MCF 10A (cell line): ENCODE data around the gene FBXL14. TPM values are rescaled to one million over a fixed set of nuclear protein-coding genes. Genes with fewer than 3 reads are reported as not detected.
A peak's percentile ranks its signal among the peaks of the same experiment; 100 is the strongest.

Experiments
- BruUV-seq: library from RNA; stranded (reverse); fragments of 400-500 nt; replicated peaks from 2 replicates; lab custom pipeline; 2021; lab: Mats Ljungman, UMichigan
- CTCF ChIA-PET: fragments of 300-600 bp; sonication (Branson Sonifier 250); formaldehyde crosslinking; extraction: SDS; loops from one replicate; lab custom pipeline; 2021; ENCODE audit warnings: antibody characterized with exemption, inconsistent platforms; lab: Yijun Ruan, JAX
- POLR2A ChIA-PET: fragments of 300-600, 350-650 bp; sonication (Branson Sonifier 250); formaldehyde crosslinking; extraction: SDS; loops from one replicate; lab custom pipeline; 2020; ENCODE audit warnings: antibody characterized with exemption, inconsistent platforms; lab: Yijun Ruan, JAX
- DNase-seq: peaks from one replicate; pipeline ENCODE4 v3.0.0-alpha.2; 2018; ENCODE audit not compliant: unreplicated experiment
- H3K27ac Mint-ChIP-seq: one replicate; pipeline ENCODE4 v1.8.0; 2022; ENCODE audit warnings: mild to moderate bottlenecking, low read depth, mixed read lengths; ENCODE audit not compliant: unreplicated experiment
- H3K27me3 Mint-ChIP-seq: one replicate; pipeline ENCODE4 v1.8.0; 2022; ENCODE audit warnings: mixed read lengths; ENCODE audit not compliant: insufficient read depth, unreplicated experiment
- H3K36me3 Mint-ChIP-seq: one replicate; pipeline ENCODE4 v1.8.0; 2022; ENCODE audit warnings: mild to moderate bottlenecking, moderate library complexity, mixed read lengths; ENCODE audit not compliant: insufficient read depth, unreplicated experiment
- H3K4me1 Mint-ChIP-seq: one replicate; pipeline ENCODE4 v1.8.0; 2022; ENCODE audit warnings: mixed read lengths; ENCODE audit not compliant: insufficient read depth, unreplicated experiment
- H3K4me3 Mint-ChIP-seq: one replicate; pipeline ENCODE4 v1.8.0; 2022; ENCODE audit warnings: mild to moderate bottlenecking, moderate library complexity, mixed read lengths; ENCODE audit not compliant: unreplicated experiment
- H3K9me3 Mint-ChIP-seq: one replicate; pipeline ENCODE4 v1.8.0; 2022; ENCODE audit warnings: mixed read lengths; ENCODE audit not compliant: unreplicated experiment
- intact Hi-C: fragments of 100-400 bp; cut with micrococcal nuclease; formaldehyde crosslinking; loops from 2 replicates; pipeline ENCODE4 v1.14.1; 2022
- total RNA-seq: library from RNA; stranded (reverse); gene quantifications from 2 replicates; pipeline ENCODE4 v1.2.3, GENCODE V29; 2022
- TF ChIP-seq, protein P1 (sequence below): fragments of 200-600 bp; IDR thresholded peaks from one replicate; pipeline ENCODE4 v1.8.0; 2022; ENCODE audit warnings: antibody characterized with exemption, mild to moderate bottlenecking; ENCODE audit not compliant: unreplicated experiment

The FBXL14 gene
- total RNA-seq, 1 experiment from 2014 or later: 9.4 TPM

DNA sequence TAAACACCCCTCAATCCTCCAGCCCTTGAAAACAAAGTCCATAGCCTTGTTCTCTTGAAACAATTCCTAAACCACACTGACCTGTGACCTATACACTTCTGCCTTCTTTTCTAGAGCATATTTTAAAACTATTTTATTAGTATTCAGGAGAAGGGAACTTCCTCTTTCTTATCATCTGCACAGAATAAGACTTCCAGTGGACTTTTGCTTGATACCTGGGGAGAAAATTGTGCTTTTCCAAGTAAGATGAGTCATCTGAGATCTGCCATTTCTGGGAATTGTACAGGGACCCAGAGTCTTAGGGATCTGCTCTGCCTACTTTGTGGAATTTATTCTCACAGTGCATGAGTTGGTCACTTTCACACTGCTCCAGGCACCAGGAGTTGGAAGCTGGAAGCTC, 24.1 kb upstream of the FBXL14 start:
- no peaks in the 10 kb centered on the region for H3K27me3 Mint-ChIP-seq
- intact Hi-C loops: no loop called here
- H3K4me3 Mint-ChIP-seq: no peak overlapping the region
- no peaks in the 10 kb centered on the region for H3K9me3 Mint-ChIP-seq
- TF ChIP-seq, protein P1, sequence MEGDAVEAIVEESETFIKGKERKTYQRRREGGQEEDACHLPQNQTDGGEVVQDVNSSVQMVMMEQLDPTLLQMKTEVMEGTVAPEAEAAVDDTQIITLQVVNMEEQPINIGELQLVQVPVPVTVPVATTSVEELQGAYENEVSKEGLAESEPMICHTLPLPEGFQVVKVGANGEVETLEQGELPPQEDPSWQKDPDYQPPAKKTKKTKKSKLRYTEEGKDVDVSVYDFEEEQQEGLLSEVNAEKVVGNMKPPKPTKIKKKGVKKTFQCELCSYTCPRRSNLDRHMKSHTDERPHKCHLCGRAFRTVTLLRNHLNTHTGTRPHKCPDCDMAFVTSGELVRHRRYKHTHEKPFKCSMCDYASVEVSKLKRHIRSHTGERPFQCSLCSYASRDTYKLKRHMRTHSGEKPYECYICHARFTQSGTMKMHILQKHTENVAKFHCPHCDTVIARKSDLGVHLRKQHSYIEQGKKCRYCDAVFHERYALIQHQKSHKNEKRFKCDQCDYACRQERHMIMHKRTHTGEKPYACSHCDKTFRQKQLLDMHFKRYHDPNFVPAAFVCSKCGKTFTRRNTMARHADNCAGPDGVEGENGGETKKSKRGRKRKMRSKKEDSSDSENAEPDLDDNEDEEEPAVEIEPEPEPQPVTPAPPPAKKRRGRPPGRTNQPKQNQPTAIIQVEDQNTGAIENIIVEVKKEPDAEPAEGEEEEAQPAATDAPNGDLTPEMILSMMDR: no peak
- no peak overlapping the region for H3K27ac Mint-ChIP-seq
- no TSS peak for BruUV-seq
- peaks cover 5% of the 10 kb centered on the region for H3K4me1 Mint-ChIP-seq
- DNase-seq: peak; percentile 29
- CTCF ChIA-PET: no interaction called here
- H3K36me3 Mint-ChIP-seq: peaks cover 7% of the 10 kb centered on the region
- POLR2A ChIA-PET: interaction anchor here (1.2 kb wide), 1 partner anchor 12 kb away, joined by 4 read pairs; no protein-coding TSS in a partner anchor

DNA sequence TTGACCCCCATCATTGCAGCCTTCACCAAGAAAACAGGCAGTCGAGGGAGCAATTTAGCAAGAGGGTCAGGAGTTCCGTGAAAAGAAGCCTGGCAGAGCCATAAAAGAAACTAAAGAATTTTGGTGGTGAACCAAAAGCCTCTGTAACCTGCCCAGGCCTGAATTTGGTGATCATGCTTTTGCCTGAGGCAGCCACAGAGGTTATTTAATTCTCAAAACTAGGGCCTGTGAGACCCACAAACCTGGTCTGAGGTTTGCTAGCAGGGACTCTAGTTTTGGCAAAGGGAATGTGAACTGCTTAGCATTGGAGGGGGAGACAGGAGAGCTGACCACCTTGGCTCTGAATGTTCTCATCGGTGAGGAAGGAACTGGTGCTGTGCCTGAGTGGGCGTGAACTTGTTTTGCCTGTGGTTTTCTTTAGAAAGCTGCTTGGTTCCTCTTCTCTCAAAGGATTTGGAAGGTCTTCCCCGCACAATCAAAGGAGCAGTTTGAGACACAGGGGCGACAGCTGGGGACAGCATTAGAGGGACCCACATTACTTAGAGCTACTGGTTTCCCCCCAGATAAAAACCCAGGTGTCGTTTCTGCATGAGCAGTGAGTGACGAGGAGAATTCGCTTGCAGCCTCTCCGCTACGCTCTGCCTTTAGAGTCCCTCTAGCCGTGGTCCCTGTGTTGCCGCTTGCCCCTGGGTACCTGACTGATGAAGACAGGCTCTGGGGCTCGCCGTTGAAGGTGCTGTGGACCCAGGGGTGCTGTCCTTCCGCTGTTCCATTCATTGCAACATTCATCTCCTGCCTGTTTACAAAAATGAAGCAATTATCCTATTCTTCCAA, 22.1 kb upstream of the FBXL14 start:
- TF ChIP-seq, protein P1: no peak
- Mint-ChIP-seq H3K27me3 (no peaks in the 10 kb centered on the region), H3K36me3 (peaks cover 7% of the 10 kb centered on the region), H3K4me3 (no peak overlapping the region), H3K9me3 (no peaks in the 10 kb centered on the region), H3K27ac (no peak overlapping the region), H3K4me1 (no peaks in the 10 kb centered on the region)
- no TSS peak for BruUV-seq
- DNase-seq: peak; percentile 55
- intact Hi-C loops: no loop called here
- CTCF ChIA-PET: interaction anchor here (0.8 to 1.7 kb wide), 4 partner anchors 10 to 175 kb away, joined by 3 to 7 read pairs (median 4); no protein-coding TSS in a partner anchor
- POLR2A ChIA-PET: interaction anchor here (0.7 to 3.0 kb wide), 4 partner anchors 11 to 557 kb away, joined by 3 to 17 read pairs (median 3); partner anchors contain the start of gene WNT5B

DNA sequence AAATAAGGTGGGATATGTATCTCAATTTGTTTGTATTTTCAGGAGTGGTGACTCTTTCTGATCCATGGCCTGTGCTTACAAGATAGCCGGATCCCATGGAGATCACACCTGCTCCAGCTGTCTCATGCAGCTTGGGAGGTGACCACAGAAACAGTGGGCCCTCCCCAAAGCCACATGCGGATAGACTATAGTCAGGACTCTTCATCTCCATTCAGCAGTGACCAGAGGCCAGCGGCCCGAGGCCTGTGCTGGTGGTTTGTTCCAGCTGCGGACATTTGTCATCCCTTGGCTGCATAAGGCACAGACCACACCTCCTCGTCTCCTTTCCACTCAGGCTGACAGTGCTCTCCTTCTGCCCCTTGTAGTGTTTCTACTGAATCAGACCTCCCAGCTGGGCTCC, 20.0 kb upstream of the FBXL14 start:
- CTCF ChIA-PET: interaction anchor here (0.6 to 2.9 kb wide), 4 partner anchors 10 to 38 kb away, joined by 3 to 12 read pairs (median 5); no protein-coding TSS in a partner anchor
- POLR2A ChIA-PET: interaction anchor here (3.0 kb wide), 1 partner anchor 8 kb away, joined by 17 read pairs; no protein-coding TSS in a partner anchor
- BruUV-seq: no TSS peak
- H3K9me3 Mint-ChIP-seq: no peaks in the 10 kb centered on the region
- no peak overlapping the region for H3K4me3 Mint-ChIP-seq
- intact Hi-C loops: no loop called here
- no peak for DNase-seq
- no peaks in the 10 kb centered on the region for H3K27me3 Mint-ChIP-seq
- H3K4me1 Mint-ChIP-seq: no peaks in the 10 kb centered on the region
- no peak overlapping the region for H3K27ac Mint-ChIP-seq
- peaks cover 7% of the 10 kb centered on the region for H3K36me3 Mint-ChIP-seq
- TF ChIP-seq, protein P1: no peak

DNA sequence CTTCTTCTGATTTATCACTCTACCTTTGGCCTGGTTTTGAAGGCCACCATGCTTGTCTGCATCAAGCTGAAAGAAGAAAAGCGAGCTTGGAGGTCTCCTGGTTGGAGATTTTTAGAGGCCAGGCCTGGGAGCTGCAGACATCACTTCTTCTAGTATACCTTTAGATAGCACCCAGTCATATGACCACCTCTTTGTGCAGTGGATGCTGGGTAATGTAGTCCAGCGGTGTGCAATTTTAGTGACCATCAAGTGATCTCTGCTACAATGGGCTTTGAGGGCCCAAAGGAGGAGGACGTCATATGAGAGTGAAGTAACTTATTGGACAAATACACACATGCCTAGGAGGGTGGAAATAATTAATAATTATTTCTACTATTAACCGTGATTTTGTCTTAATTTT, 19.5 kb upstream of the FBXL14 start:
- no TSS peak for BruUV-seq
- no peaks in the 10 kb centered on the region for H3K4me1 Mint-ChIP-seq
- CTCF ChIA-PET: interaction anchor here (0.6 to 2.9 kb wide), 3 partner anchors 10 to 38 kb away, joined by 3 to 12 read pairs (median 5); no protein-coding TSS in a partner anchor
- intact Hi-C loops: no loop called here
- DNase-seq: no peak
- H3K27me3 Mint-ChIP-seq: no peaks in the 10 kb centered on the region
- H3K9me3 Mint-ChIP-seq: no peaks in the 10 kb centered on the region
- peaks cover 7% of the 10 kb centered on the region for H3K36me3 Mint-ChIP-seq
- POLR2A ChIA-PET: no interaction called here
- TF ChIP-seq, protein P1: no peak
- H3K4me3 Mint-ChIP-seq: no peak overlapping the region
- no peak overlapping the region for H3K27ac Mint-ChIP-seq
